K562 (cell line): ENCODE results near the gene ESD. TPM values are rescaled to one million over a fixed set of nuclear protein-coding genes. Genes with fewer than 3 reads are reported as not detected.

Experiments
- ATF1 ChIP-seq, 2 experiments: fragments of 450-650 bp in 1 of 2; IDR thresholded peaks; 2 replicates each; pipeline ENCODE4 v1.6.1; 2016; ENCODE audit warnings: missing compliant biosample characterization in 1 of 2, missing genetic modification characterization in 1 of 2
- BHLHE40 ChIP-seq: IDR thresholded peaks from 2 replicates; pipeline ENCODE4 v1.6.1; 2011; ENCODE audit warnings: low read length, improper control_type of control experiment
- CBFA2T2 ChIP-seq: fragments of 450-650 bp; conservative IDR thresholded peaks from 2 replicates; pipeline ENCODE4 v1.6.1; 2017; ENCODE audit warnings: mild to moderate bottlenecking
- CSDE1 ChIP-seq, 2 experiments: fragments of 450-650 bp; IDR thresholded peaks; 2 replicates each; pipeline ENCODE4 v1.6.1; 2016; ENCODE audit warnings: mild to moderate bottlenecking in 1 of 2
- ETV5 ChIP-seq: sonication (generic); formaldehyde crosslinking; IDR thresholded peaks from 2 replicates; pipeline ENCODE4 v1.4.0; 2020; ENCODE audit warnings: low read depth, mild to moderate bottlenecking, missing genetic modification reagents
- HEY1 ChIP-seq: fragments of 250-450 bp; sonication (Bioruptor Pico); IDR thresholded peaks from 2 replicates; pipeline ENCODE4 v1.5.0; 2020; ENCODE audit warnings: mild to moderate bottlenecking, moderate library complexity, borderline replicate concordance
- HNRNPUL1 ChIP-seq: fragments of 200-400 bp; formaldehyde crosslinking; IDR thresholded peaks from 2 replicates; pipeline ENCODE4 v1.6.1; 2017; ENCODE audit warnings: low read length
- KAT2B ChIP-seq: IDR thresholded peaks from one replicate; pipeline ENCODE4 v1.6.1; 2012; ENCODE audit warnings: low read depth, mild to moderate bottlenecking, control low read depth, inconsistent platforms, low read length, moderate library complexity
- NFIC ChIP-seq: fragments of 450-650 bp; IDR thresholded peaks from 2 replicates; pipeline ENCODE4 v1.6.1; 2017; ENCODE audit warnings: mild to moderate bottlenecking, inconsistent platforms
- RBM39 ChIP-seq: fragments of 200-400 bp; formaldehyde crosslinking; optimal IDR thresholded peaks from 2 replicates; pipeline ENCODE3; 2018; ENCODE audit warnings: low read depth, low read length
- SRSF9 ChIP-seq: fragments of 200-400 bp; formaldehyde crosslinking; IDR thresholded peaks from 2 replicates; pipeline ENCODE4 v1.6.1; 2017; ENCODE audit warnings: low read depth, low read length, borderline replicate concordance
- TBL1XR1 ChIP-seq, 2 experiments: IDR thresholded peaks; 2 replicates each; pipeline ENCODE4 v1.6.1; 2012; ENCODE audit warnings: improper control_type of control experiment in 2 of 2, low read length in 2 of 2, mild to moderate bottlenecking in 1 of 2
- ZBTB33 ChIP-seq: sonication (generic); formaldehyde crosslinking; IDR thresholded peaks from 2 replicates; pipeline ENCODE4 v1.8.1; 2023; ENCODE audit warnings: mild to moderate bottlenecking, missing genetic modification reagents
- ZNF140 ChIP-seq: fragments of 250-450 bp; sonication (Bioruptor Pico); IDR thresholded peaks from 2 replicates; pipeline ENCODE4 v1.8.0; 2021; ENCODE audit warnings: moderate library complexity, mild to moderate bottlenecking, inconsistent platforms
- ZNF184 ChIP-seq: sonication (generic); formaldehyde crosslinking; IDR thresholded peaks from 2 replicates; pipeline ENCODE4 v1.5.0; 2020; ENCODE audit warnings: missing genetic modification reagents
- ZNF583 ChIP-seq: fragments of 250-450 bp; sonication (Bioruptor Pico); IDR thresholded peaks from 2 replicates; pipeline ENCODE4 v1.4.0; 2020
- polyA plus RNA-seq, 8 experiments: library from polyadenylated mRNA; depleted of rRNA in 4 of 8; stranded (reverse) in 5 of 8; unstranded in 3 of 8; fragments of >200 nt; fragmentation: Nextera tagmentation in 2 of 8; fragmentation: Illumina TruSeq in 1 of 8; extraction: Ambion mirVana in 2 of 8; extraction: Trizol in 1 of 8; gene quantifications; 2 replicates each; pipeline versions ENCODE4 v1.2.1 to v1.2.3, GENCODE V29; 2011 to 2014; ENCODE audit warnings: inconsistent platforms in 1 of 8, missing spikeins in 1 of 8
- total RNA-seq, 7 experiments: library from RNA; depleted of rRNA in 6 of 7; stranded (reverse); fragments of >200 nt in 6 of 7; fragmentation: Illumina TruSeq in 2 of 7; extraction: Trizol in 2 of 7; gene quantifications; 2 replicates each; pipeline versions ENCODE4 v1.2.1 to v1.2.3, GENCODE V29; 2011 to 2021; ENCODE audit warnings: low replicate concordance in 1 of 7
- TF ChIP-seq, protein P1 (sequence below): fragments of 250-450 bp; sonication (Bioruptor Pico); IDR thresholded peaks from 2 replicates; pipeline ENCODE4 v1.5.0; 2021
- TF ChIP-seq, protein P2 (sequence below): IDR thresholded peaks from 3 replicates; pipeline ENCODE4 v1.6.1; 2011; ENCODE audit warnings: borderline replicate concordance, mild to moderate bottlenecking; ENCODE audit not compliant: insufficient read length, insufficient read depth
- TF ChIP-seq, protein P3 (sequence below), 2 experiments: fragments of 450-650 bp in 1 of 2; IDR thresholded peaks; 2 replicates each; pipeline ENCODE4 v1.6.1; 2011 to 2017; ENCODE audit warnings: low read depth in 2 of 2, antibody characterized with exemption in 1 of 2, borderline replicate concordance in 1 of 2, low read length in 1 of 2, mild to moderate bottlenecking in 1 of 2, mixed read lengths in 1 of 2; ENCODE audit not compliant: control insufficient read depth in 1 of 2
- TF ChIP-seq, protein P4 (sequence below): fragments of 250-450 bp; sonication (Bioruptor Pico); IDR thresholded peaks from 2 replicates; pipeline ENCODE4 v1.4.0; 2020

The ESD gene
- total and polyA plus RNA-seq, 9 of the 15 experiments (the other 6 are each of a cell fraction or from before 2014, with no cell fraction given): 88.9 to 402 (median 232) TPM

- TF ChIP-seq, protein P1, sequence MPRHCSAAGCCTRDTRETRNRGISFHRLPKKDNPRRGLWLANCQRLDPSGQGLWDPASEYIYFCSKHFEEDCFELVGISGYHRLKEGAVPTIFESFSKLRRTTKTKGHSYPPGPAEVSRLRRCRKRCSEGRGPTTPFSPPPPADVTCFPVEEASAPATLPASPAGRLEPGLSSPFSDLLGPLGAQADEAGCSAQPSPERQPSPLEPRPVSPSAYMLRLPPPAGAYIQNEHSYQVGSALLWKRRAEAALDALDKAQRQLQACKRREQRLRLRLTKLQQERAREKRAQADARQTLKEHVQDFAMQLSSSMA: no peak
- TF ChIP-seq HEY1 (CRISPR knock-in tag) (no peak), ZNF140 (no peak), ETV5 (CRISPR knock-in tag) (no peak), ZBTB33 (CRISPR knock-in tag) (no peak), ZNF184 (no peak), CBFA2T2 (no peak), SRSF9 (no peak), RBM39 (no peak), ATF1 (CRISPR knock-in tag; IDR thresholded peaks at IDR 0.05) (no peak), ATF1 (tag; IDR thresholded peaks at IDR 0.05) (peak; percentile 25), BHLHE40 (peak; percentile 71), HNRNPUL1 (no peak), CSDE1 (IDR thresholded peaks at IDR 0.05) (no peak), ZNF583 (CRISPR knock-in tag) (no peak), TBL1XR1 (IDR thresholded peaks at IDR 0.05; ENCODE audit: low read length in 2 of 2) (no peak), KAT2B (no peak), NFIC (no peak)
- TF ChIP-seq, protein P2, sequence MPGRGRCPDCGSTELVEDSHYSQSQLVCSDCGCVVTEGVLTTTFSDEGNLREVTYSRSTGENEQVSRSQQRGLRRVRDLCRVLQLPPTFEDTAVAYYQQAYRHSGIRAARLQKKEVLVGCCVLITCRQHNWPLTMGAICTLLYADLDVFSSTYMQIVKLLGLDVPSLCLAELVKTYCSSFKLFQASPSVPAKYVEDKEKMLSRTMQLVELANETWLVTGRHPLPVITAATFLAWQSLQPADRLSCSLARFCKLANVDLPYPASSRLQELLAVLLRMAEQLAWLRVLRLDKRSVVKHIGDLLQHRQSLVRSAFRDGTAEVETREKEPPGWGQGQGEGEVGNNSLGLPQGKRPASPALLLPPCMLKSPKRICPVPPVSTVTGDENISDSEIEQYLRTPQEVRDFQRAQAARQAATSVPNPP: no peak
- TF ChIP-seq, protein P3, sequence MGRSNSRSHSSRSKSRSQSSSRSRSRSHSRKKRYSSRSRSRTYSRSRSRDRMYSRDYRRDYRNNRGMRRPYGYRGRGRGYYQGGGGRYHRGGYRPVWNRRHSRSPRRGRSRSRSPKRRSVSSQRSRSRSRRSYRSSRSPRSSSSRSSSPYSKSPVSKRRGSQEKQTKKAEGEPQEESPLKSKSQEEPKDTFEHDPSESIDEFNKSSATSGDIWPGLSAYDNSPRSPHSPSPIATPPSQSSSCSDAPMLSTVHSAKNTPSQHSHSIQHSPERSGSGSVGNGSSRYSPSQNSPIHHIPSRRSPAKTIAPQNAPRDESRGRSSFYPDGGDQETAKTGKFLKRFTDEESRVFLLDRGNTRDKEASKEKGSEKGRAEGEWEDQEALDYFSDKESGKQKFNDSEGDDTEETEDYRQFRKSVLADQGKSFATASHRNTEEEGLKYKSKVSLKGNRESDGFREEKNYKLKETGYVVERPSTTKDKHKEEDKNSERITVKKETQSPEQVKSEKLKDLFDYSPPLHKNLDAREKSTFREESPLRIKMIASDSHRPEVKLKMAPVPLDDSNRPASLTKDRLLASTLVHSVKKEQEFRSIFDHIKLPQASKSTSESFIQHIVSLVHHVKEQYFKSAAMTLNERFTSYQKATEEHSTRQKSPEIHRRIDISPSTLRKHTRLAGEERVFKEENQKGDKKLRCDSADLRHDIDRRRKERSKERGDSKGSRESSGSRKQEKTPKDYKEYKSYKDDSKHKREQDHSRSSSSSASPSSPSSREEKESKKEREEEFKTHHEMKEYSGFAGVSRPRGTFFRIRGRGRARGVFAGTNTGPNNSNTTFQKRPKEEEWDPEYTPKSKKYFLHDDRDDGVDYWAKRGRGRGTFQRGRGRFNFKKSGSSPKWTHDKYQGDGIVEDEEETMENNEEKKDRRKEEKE (IDR thresholded peaks at IDR 0.05; ENCODE audit: borderline replicate concordance in 1 of 2, control insufficient read depth in 1 of 2, low read depth in 2 of 2, low read length in 1 of 2): no peak
- TF ChIP-seq, protein P4, sequence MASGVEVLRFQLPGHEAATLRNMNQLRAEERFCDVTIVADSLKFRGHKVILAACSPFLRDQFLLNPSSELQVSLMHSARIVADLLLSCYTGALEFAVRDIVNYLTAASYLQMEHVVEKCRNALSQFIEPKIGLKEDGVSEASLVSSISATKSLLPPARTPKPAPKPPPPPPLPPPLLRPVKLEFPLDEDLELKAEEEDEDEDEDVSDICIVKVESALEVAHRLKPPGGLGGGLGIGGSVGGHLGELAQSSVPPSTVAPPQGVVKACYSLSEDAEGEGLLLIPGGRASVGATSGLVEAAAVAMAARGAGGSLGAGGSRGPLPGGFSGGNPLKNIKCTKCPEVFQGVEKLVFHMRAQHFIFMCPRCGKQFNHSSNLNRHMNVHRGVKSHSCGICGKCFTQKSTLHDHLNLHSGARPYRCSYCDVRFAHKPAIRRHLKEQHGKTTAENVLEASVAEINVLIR (CRISPR knock-in tag): no peak
Measured at GRCh38 chr13:46796515-46797474, at the start of gene ESD (continued).
